ACC112 (cell line): ENCODE results near the gene MPHOSPH8.

Source experiments
- H2AFZ ChIP-seq: fragments of 200-600 bp; sonication (generic); one replicate; pipeline ENCODE4 v1.6.0; 2017; ENCODE audit warnings: antibody characterized with exemption, low read length; ENCODE audit not compliant: unreplicated experiment
- H3K27ac ChIP-seq: fragments of 200-600 bp; sonication (generic); 2 replicates; pipeline ENCODE4 v1.5.1; 2014; ENCODE audit warnings: low read depth, mild to moderate bottlenecking, antibody characterized with exemption, low read length, moderate library complexity
- H3K27me3 ChIP-seq: fragments of 200-600 bp; sonication (generic); 2 replicates; pipeline ENCODE4 v1.6.1; 2014; ENCODE audit warnings: mild to moderate bottlenecking, antibody characterized with exemption, low read length, moderate library complexity, mixed read lengths; ENCODE audit not compliant: insufficient read depth
- H3K36me3 ChIP-seq: fragments of 200-600 bp; sonication (generic); 2 replicates; pipeline ENCODE4 v1.6.1; 2016; ENCODE audit warnings: mild to moderate bottlenecking, antibody characterized with exemption, low read length, moderate library complexity, mixed read lengths; ENCODE audit not compliant: insufficient read depth
- H3K4me1 ChIP-seq: fragments of 200-600 bp; sonication (generic); one replicate; pipeline ENCODE4 v1.6.1; 2016; ENCODE audit warnings: low read length, mixed read lengths; ENCODE audit not compliant: insufficient read depth, unreplicated experiment, control insufficient read depth
- H3K4me3 ChIP-seq: fragments of 200-600 bp; sonication (generic); 2 replicates; pipeline ENCODE4 v1.5.1; 2014; ENCODE audit warnings: mild to moderate bottlenecking, low read depth, low read length
- H3K79me2 ChIP-seq: fragments of 200-600 bp; sonication (generic); one replicate; pipeline ENCODE4 v1.6.0; 2016; ENCODE audit warnings: low read length; ENCODE audit not compliant: control insufficient read depth, unreplicated experiment, insufficient read depth

The MPHOSPH8 gene

GRCh38 chr13:19663416-19663979 lies 30.0 kb downstream of the MPHOSPH8 start:
- H2AFZ ChIP-seq: no peak overlapping the region
- no peaks in the 10 kb centered on the region for H3K27me3 ChIP-seq
- H3K4me3 ChIP-seq: no peak overlapping the region
- no peak overlapping the region for H3K27ac ChIP-seq
- peaks cover 24% of the 10 kb centered on the region for H3K36me3 ChIP-seq
- H3K4me1 ChIP-seq: no peaks in the 10 kb centered on the region
- no peaks in the 10 kb centered on the region for H3K79me2 ChIP-seq

- Histone ChIP-seq H3K4me1 (no peaks in the 10 kb centered on the region), H2AFZ (no peak overlapping the region), H3K27me3 (no peaks in the 10 kb centered on the region), H3K4me3 (no peak overlapping the region), H3K36me3 (peaks cover 25% of the 10 kb centered on the region), H3K79me2 (no peaks in the 10 kb centered on the region), H3K27ac (no peak overlapping the region)
Observed at GRCh38 chr13:19664481-19665230, 31.2 kb downstream of the MPHOSPH8 start.

GRCh38 chr13:19665427-19665859 lies 32.0 kb downstream of the MPHOSPH8 start:
- Histone ChIP-seq H3K27ac (no peak overlapping the region), H3K4me3 (no peak overlapping the region), H3K36me3 (peaks cover 32% of the 10 kb centered on the region), H3K4me1 (no peaks in the 10 kb centered on the region), H3K79me2 (no peaks in the 10 kb centered on the region), H2AFZ (no peak overlapping the region), H3K27me3 (no peaks in the 10 kb centered on the region)

- Histone ChIP-seq H3K36me3 (peaks cover 32% of the 10 kb centered on the region), H3K27me3 (no peaks in the 10 kb centered on the region), H2AFZ (no peak overlapping the region), H3K4me1 (no peaks in the 10 kb centered on the region), H3K79me2 (no peaks in the 10 kb centered on the region), H3K4me3 (no peak overlapping the region), H3K27ac (no peak overlapping the region)
Observed at GRCh38 chr13:19668778-19669177, 35.3 kb downstream of the MPHOSPH8 start.

- H3K27ac ChIP-seq: no peak overlapping the region
- H2AFZ ChIP-seq: no peak overlapping the region
- H3K27me3 ChIP-seq: no peaks in the 10 kb centered on the region
- H3K4me3 ChIP-seq: no peak overlapping the region
- no peaks in the 10 kb centered on the region for H3K4me1 ChIP-seq
- peaks cover 38% of the 10 kb centered on the region for H3K36me3 ChIP-seq
- H3K79me2 ChIP-seq: no peaks in the 10 kb centered on the region
Observed at GRCh38 chr13:19670147-19670546, 36.7 kb downstream of the MPHOSPH8 start.

- no peak overlapping the region for H3K27ac ChIP-seq
- no peak overlapping the region for H3K4me3 ChIP-seq
- H2AFZ ChIP-seq: no peak overlapping the region
- H3K4me1 ChIP-seq: peaks cover 8% of the 10 kb centered on the region
- peaks cover 31% of the 10 kb centered on the region for H3K36me3 ChIP-seq
- H3K27me3 ChIP-seq: no peaks in the 10 kb centered on the region
- H3K79me2 ChIP-seq: no peaks in the 10 kb centered on the region
Observed at GRCh38 chr13:19672990-19673389, 39.5 kb downstream of the MPHOSPH8 start.

- Histone ChIP-seq H2AFZ (no peak overlapping the region), H3K36me3 (peaks cover 23% of the 10 kb centered on the region), H3K27ac (no peak overlapping the region), H3K27me3 (no peaks in the 10 kb centered on the region), H3K4me3 (no peak overlapping the region), H3K79me2 (no peaks in the 10 kb centered on the region), H3K4me1 (peaks cover 8% of the 10 kb centered on the region)
Observed at GRCh38 chr13:19673473-19674430, 40.3 kb downstream of the MPHOSPH8 start.

GRCh38 chr13:19674898-19675297 lies 41.4 kb downstream of the MPHOSPH8 start:
- H3K4me1 ChIP-seq: peaks cover 8% of the 10 kb centered on the region
- H3K27me3 ChIP-seq: no peaks in the 10 kb centered on the region
- H3K4me3 ChIP-seq: no peak overlapping the region
- H3K27ac ChIP-seq: no peak overlapping the region
- no peaks in the 10 kb centered on the region for H3K79me2 ChIP-seq
- H3K36me3 ChIP-seq: peaks cover 19% of the 10 kb centered on the region
- no peak overlapping the region for H2AFZ ChIP-seq

GRCh38 chr13:19676168-19676567 lies 42.7 kb downstream of the MPHOSPH8 start:
- no peak overlapping the region for H3K4me3 ChIP-seq
- no peak overlapping the region for H3K27ac ChIP-seq
- H3K36me3 ChIP-seq: peaks cover 13% of the 10 kb centered on the region
- H3K27me3 ChIP-seq: no peaks in the 10 kb centered on the region
- peaks cover 8% of the 10 kb centered on the region for H3K4me1 ChIP-seq
- no peak overlapping the region for H2AFZ ChIP-seq
- H3K79me2 ChIP-seq: no peaks in the 10 kb centered on the region

- Histone ChIP-seq H3K36me3 (no peaks in the 10 kb centered on the region), H3K79me2 (no peaks in the 10 kb centered on the region), H3K4me3 (no peak overlapping the region), H2AFZ (no peak overlapping the region), H3K27ac (no peak overlapping the region), H3K27me3 (no peaks in the 10 kb centered on the region), H3K4me1 (peaks cover 8% of the 10 kb centered on the region)
Observed at GRCh38 chr13:19680751-19681150, 47.3 kb downstream of the MPHOSPH8 start.
